HL-60 (cell line): Measurements from ENCODE around the gene C4BPB.

ENCODE experiments used
- DNase-seq, 2 experiments: peaks; one replicate each; pipeline ENCODE4 v3.0.0-alpha.2; 2010 to 2020; ENCODE audit warnings: low read depth in 1 of 2, low spot score in 1 of 2
- H3K27ac ChIP-seq: fragments of 250-450 bp; sonication (Bioruptor Pico); replicated peaks from 2 replicates; pipeline ENCODE4 v1.5.1; 2020; ENCODE audit warnings: mild to moderate bottlenecking, moderate library complexity
- H3K27me3 ChIP-seq: fragments of 250-450 bp; sonication (Bioruptor Pico); 2 replicates; pipeline ENCODE4 v1.5.1; 2021; ENCODE audit warnings: mild to moderate bottlenecking, moderate library complexity; ENCODE audit not compliant: insufficient read depth, poor library complexity, severe bottlenecking
- H3K4me3 ChIP-seq: replicated peaks from 2 replicates; pipeline ENCODE4 v1.5.1; 2011; ENCODE audit warnings: mild to moderate bottlenecking, control low read depth, low read length; ENCODE audit not compliant: insufficient read depth
- GABPA ChIP-seq: IDR thresholded peaks from 2 replicates; pipeline ENCODE4 v1.6.1; 2012; ENCODE audit warnings: low read depth
- POLR2AphosphoS5 ChIP-seq: IDR thresholded peaks from 2 replicates; pipeline ENCODE4 v1.6.1; 2012; ENCODE audit warnings: low read depth
- SPI1 ChIP-seq: IDR thresholded peaks from 2 replicates; pipeline ENCODE4 v1.6.1; 2012; ENCODE audit warnings: low read depth, mild to moderate bottlenecking, borderline replicate concordance
- TF ChIP-seq, protein P1 (sequence below): IDR thresholded peaks from one replicate; pipeline ENCODE4 v1.5.1; 2011; ENCODE audit warnings: low read length, control low read depth, inconsistent platforms; ENCODE audit not compliant: insufficient read depth
- TF ChIP-seq, protein P2 (sequence below): IDR thresholded peaks from 2 replicates; pipeline ENCODE4 v1.6.1; 2012; ENCODE audit warnings: low read depth; ENCODE audit not compliant: insufficient replicate concordance

The C4BPB gene

DNA sequence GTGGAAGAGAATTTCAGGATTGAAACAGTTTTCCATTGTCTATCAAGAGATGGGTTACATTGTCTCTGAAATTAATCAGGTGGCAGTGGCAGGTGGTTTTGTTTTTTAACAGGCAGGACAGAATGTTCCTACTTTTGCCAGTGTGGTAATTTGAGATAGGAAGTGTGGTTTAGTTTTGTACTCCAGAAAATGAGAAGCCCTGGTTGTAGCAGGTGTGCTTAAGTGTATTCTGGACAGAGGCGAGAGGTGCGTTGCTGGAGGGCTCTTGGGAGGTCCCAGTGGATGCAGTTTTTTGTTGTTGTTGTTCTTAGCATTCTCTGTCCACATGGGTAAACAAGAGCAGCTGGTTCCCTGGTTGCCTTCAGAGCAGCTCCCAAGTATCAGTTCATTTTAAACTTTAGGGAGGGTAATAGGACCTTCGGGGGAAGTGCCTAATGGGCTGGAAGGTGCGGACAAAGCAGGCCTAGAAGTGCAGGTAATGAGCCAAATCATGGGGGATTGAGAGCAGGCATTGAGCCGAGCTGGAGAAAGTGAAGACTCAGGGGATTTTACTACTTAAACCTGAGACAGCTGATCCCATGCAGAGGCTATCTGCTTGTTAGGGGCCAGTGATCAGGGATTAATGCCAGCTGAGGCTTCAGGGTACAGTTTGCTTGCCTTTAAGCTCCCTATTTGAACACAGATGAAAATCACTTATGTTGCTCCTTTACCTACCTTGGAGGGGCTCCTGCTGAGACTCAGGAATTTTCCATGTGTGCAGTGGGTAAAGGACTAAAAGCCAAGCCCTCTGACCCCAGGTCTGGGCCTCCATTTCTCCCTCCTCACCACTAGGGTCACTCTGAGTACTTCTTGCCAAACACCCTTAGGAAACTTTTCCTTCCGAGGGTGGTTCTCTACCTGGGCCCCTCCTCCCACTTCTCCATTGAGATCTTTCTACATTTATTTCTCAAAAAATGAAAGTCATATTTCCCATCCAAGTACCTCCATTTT lies 29.5 kb upstream of the C4BPB start:
- no peak for DNase-seq

DNA sequence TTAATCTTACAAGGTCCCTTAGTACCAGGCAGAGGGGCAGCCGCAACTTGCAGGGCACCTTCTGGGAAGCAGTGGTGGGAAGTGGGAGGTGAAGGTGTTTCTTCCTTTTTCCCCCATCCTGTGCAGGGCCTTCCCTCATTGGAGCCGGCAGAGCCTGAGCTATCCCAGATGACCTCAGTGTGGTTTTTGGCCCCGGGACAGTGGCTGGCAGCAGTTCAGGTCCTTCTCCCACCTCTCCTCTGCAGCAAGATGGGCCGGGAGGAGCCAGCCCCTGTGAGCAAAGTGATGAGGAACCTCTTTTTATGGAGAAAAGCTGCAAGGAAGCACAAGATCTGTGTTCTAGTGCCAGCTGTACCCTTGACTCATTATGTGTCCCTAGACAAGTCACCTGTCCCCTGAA lies 28.8 kb upstream of the C4BPB start:
- no peak for DNase-seq
- H3K27me3 ChIP-seq = no peaks in the 10 kb centered on the region
- H3K27ac ChIP-seq = no peak overlapping the region
- no peak overlapping the region for H3K4me3 ChIP-seq
- TF ChIP-seq, protein P1, sequence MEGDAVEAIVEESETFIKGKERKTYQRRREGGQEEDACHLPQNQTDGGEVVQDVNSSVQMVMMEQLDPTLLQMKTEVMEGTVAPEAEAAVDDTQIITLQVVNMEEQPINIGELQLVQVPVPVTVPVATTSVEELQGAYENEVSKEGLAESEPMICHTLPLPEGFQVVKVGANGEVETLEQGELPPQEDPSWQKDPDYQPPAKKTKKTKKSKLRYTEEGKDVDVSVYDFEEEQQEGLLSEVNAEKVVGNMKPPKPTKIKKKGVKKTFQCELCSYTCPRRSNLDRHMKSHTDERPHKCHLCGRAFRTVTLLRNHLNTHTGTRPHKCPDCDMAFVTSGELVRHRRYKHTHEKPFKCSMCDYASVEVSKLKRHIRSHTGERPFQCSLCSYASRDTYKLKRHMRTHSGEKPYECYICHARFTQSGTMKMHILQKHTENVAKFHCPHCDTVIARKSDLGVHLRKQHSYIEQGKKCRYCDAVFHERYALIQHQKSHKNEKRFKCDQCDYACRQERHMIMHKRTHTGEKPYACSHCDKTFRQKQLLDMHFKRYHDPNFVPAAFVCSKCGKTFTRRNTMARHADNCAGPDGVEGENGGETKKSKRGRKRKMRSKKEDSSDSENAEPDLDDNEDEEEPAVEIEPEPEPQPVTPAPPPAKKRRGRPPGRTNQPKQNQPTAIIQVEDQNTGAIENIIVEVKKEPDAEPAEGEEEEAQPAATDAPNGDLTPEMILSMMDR = no peak

More for the DNA sequence above, 29.5 kb upstream of the C4BPB start:
- TF ChIP-seq POLR2AphosphoS5 (no peak), SPI1 (peak; percentile 8; the same call in 1 of the 2 replicates), GABPA (no peak)
- TF ChIP-seq, protein P2, sequence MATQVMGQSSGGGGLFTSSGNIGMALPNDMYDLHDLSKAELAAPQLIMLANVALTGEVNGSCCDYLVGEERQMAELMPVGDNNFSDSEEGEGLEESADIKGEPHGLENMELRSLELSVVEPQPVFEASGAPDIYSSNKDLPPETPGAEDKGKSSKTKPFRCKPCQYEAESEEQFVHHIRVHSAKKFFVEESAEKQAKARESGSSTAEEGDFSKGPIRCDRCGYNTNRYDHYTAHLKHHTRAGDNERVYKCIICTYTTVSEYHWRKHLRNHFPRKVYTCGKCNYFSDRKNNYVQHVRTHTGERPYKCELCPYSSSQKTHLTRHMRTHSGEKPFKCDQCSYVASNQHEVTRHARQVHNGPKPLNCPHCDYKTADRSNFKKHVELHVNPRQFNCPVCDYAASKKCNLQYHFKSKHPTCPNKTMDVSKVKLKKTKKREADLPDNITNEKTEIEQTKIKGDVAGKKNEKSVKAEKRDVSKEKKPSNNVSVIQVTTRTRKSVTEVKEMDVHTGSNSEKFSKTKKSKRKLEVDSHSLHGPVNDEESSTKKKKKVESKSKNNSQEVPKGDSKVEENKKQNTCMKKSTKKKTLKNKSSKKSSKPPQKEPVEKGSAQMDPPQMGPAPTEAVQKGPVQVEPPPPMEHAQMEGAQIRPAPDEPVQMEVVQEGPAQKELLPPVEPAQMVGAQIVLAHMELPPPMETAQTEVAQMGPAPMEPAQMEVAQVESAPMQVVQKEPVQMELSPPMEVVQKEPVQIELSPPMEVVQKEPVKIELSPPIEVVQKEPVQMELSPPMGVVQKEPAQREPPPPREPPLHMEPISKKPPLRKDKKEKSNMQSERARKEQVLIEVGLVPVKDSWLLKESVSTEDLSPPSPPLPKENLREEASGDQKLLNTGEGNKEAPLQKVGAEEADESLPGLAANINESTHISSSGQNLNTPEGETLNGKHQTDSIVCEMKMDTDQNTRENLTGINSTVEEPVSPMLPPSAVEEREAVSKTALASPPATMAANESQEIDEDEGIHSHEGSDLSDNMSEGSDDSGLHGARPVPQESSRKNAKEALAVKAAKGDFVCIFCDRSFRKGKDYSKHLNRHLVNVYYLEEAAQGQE = no peak
- TF ChIP-seq, protein P1 = no peak
- H3K4me3 ChIP-seq = no peak overlapping the region
- H3K27ac ChIP-seq = 0 out of 2 replicates have a peak overlapping the region, but pooled peaks have one; percentile 20
- H3K27me3 ChIP-seq = no peaks in the 10 kb centered on the region

DNA sequence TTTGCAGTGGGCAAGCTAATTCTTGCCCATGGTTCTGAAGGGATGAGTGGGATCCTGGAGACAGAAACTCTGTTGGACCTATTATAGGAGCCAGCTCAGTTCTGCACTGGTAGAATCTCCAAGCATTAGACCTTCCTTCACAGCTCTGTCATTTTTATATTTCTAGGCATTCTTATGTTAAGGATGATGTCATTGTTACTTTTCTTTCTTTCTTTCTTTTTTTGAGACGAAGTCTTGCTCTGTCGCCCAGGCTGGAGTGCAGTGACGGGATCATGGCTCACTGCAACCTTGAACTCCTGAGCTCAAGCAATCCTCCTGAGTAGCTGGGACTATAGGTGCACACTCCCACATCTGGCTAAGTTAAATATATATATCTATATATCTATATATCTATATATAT lies 28.1 kb upstream of the C4BPB start:
- Histone ChIP-seq H3K27ac (no peak overlapping the region), H3K4me3 (no peak overlapping the region), H3K27me3 (no peaks in the 10 kb centered on the region)
- no peak for DNase-seq
- TF ChIP-seq SPI1 (no peak), GABPA (no peak), POLR2AphosphoS5 (no peak)
- TF ChIP-seq, protein P2 = no peak
- TF ChIP-seq, protein P1 = no peak

DNA sequence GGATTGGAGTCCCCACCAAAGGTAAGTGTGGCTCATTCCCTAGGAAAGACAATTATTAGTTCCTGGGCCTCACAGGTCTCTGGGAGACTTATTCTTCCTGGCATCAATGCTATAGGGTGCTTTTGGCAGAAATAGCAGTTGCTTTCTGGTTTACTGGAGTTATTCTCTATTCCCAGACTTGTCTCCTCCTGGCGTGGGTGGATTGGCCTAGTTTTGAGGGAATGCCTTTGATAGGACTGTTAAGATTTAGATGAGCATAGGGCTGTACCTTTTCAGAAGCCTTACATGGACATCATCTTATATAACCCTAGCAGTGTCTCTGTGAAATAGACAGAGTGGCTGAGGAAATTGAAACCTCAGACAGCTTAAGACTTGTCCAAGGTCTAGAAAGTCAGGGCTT lies 26.6 kb upstream of the C4BPB start:
- DNase-seq = no peak
- no peak overlapping the region for H3K27ac ChIP-seq
- H3K4me3 ChIP-seq = no peak overlapping the region
- H3K27me3 ChIP-seq = no peaks in the 10 kb centered on the region
- TF ChIP-seq, protein P1 = no peak
- TF ChIP-seq SPI1 = no peak
